PC-3 (cell line): ENCODE results near the gene NDC80. TPM values are rescaled to one million over a fixed set of nuclear protein-coding genes. Genes with fewer than 3 reads are reported as not detected.
A peak's percentile ranks its signal among the peaks of the same experiment; 100 is the strongest.
"Not testable (repeated sequence)": the region's sequence is repeated elsewhere in the genome, so short reads cannot be mapped to it uniquely, and the experiment has no call there.

Experiments
- ATAC-seq: fragments of 200-7000 bp; cut with Tn5 transposase; 2 replicates; pipeline ENCODE4 v1.9.1; 2020; ENCODE audit warnings: mild to moderate bottlenecking, moderate library complexity
- Bru-seq: library from RNA; stranded (reverse); fragments of 400-500 nt; gene quantifications from one replicate; lab custom pipeline; 2021; lab: Mats Ljungman, UMichigan
- BruChase-seq, 2 experiments: library from RNA; stranded (reverse); fragments of 400-500 nt; gene quantifications; one replicate each; lab custom pipeline; 2021; lab: Mats Ljungman, UMichigan
- BruUV-seq: library from RNA; stranded (reverse); fragments of 400-500 nt; replicated peaks from 2 replicates; lab custom pipeline; 2021; lab: Mats Ljungman, UMichigan
- CTCF ChIA-PET: fragments of 300-600 bp; sonication (Branson Sonifier 250); formaldehyde crosslinking; loops from one replicate; lab custom pipeline; 2022; ENCODE audit warnings: antibody characterized with exemption; lab: Charles Lee
- POLR2A ChIA-PET: fragments of 300-600 bp; sonication (Branson Sonifier 250); formaldehyde crosslinking; loops from one replicate; lab custom pipeline; 2022; ENCODE audit warnings: antibody characterized with exemption; ENCODE audit not compliant: unreplicated experiment; lab: Charles Lee
- DNase-seq: peaks from one replicate; pipeline ENCODE4 v3.0.0-alpha.2; 2015
- H2AFZ ChIP-seq: fragments of 300-600 bp; sonication (generic); 2 replicates; pipeline ENCODE4 v1.6.0; 2016; ENCODE audit warnings: antibody characterized with exemption, low read length
- H3F3A ChIP-seq: fragments of 300-600 bp; sonication (generic); one replicate; pipeline ENCODE4 v1.6.0; 2017; ENCODE audit warnings: antibody characterized with exemption, low read length, control low read depth, mild to moderate bottlenecking; ENCODE audit not compliant: unreplicated experiment
- H3K27ac ChIP-seq: fragments of 300-600 bp; sonication (generic); 2 replicates; pipeline ENCODE4 v1.5.1; 2016; ENCODE audit warnings: mild to moderate bottlenecking, low read length
- H3K27me3 ChIP-seq: fragments of 300-600 bp; sonication (generic); 2 replicates; pipeline ENCODE4 v1.6.1; 2016; ENCODE audit warnings: low read length, mixed read lengths
- H3K36me3 ChIP-seq: fragments of 300-600 bp; sonication (generic); 2 replicates; pipeline ENCODE4 v1.6.1; 2016; ENCODE audit warnings: low read depth, mixed run types, low read length, mixed read lengths
- H3K4me1 ChIP-seq: fragments of 300-600 bp; sonication (generic); 2 replicates; pipeline ENCODE4 v1.5.1; 2016; ENCODE audit warnings: low read length; ENCODE audit not compliant: insufficient read depth
- H3K4me2 ChIP-seq: fragments of 300-600 bp; sonication (generic); 2 replicates; pipeline ENCODE4 v1.6.0; 2016; ENCODE audit warnings: low read length
- H3K4me3 ChIP-seq: fragments of 300-600 bp; sonication (generic); 2 replicates; pipeline ENCODE4 v1.5.1; 2016; ENCODE audit warnings: mild to moderate bottlenecking, low read length, mixed read lengths
- H3K79me2 ChIP-seq: fragments of 300-600 bp; sonication (generic); 2 replicates; pipeline ENCODE4 v1.6.1; 2017; ENCODE audit warnings: low read length, mixed read lengths
- H3K9ac ChIP-seq: fragments of 300-600 bp; sonication (generic); 2 replicates; pipeline ENCODE4 v1.6.0; 2016; ENCODE audit warnings: mild to moderate bottlenecking, low read length
- H3K9me2 ChIP-seq: fragments of 300-600 bp; sonication (generic); replicated peaks from 2 replicates; pipeline ENCODE4 v1.6.1; 2016; ENCODE audit warnings: mixed run types, low read length, mixed read lengths
- H3K9me3 ChIP-seq: fragments of 300-600 bp; sonication (generic); 2 replicates; pipeline ENCODE4 v1.6.1; 2016; ENCODE audit warnings: low read length, mixed read lengths
- H4K20me1 ChIP-seq: fragments of 300-600 bp; sonication (generic); 2 replicates; pipeline ENCODE4 v1.6.1; 2016; ENCODE audit warnings: low read length, mixed read lengths
- EZH2 ChIP-seq: fragments of 300-600 bp; sonication (generic); IDR thresholded peaks from one replicate; pipeline ENCODE4 v1.6.1; 2017; ENCODE audit warnings: antibody characterized with exemption, mild to moderate bottlenecking, low read length; ENCODE audit not compliant: unreplicated experiment
- EZH2phosphoT487 ChIP-seq: fragments of 300-600 bp; sonication (generic); IDR thresholded peaks from 2 replicates; pipeline ENCODE4 v1.6.1; 2018; ENCODE audit warnings: mild to moderate bottlenecking, antibody characterized with exemption, low read length, borderline replicate concordance
- intact Hi-C: fragments of 100-400 bp; cut with micrococcal nuclease; formaldehyde crosslinking; loops from 2 replicates; pipeline ENCODE4 v1.9.0; 2023
- long read RNA-seq: library from polyadenylated mRNA; unstranded; transcript quantifications from one replicate; pipeline ENCODE4 v2.0.0, GENCODE V29; 2021; ENCODE audit not compliant: unreplicated experiment
- total RNA-seq: library from RNA; depleted of rRNA; stranded (reverse); fragments of >200 nt; gene quantifications from 2 replicates; pipeline ENCODE4 v1.2.3, GENCODE V29; 2014; rRNA removed
- TF ChIP-seq, protein P1 (sequence below): fragments of 300-600 bp; sonication (generic); conservative IDR thresholded peaks from 2 replicates; pipeline ENCODE4 v1.5.1; 2017; ENCODE audit warnings: antibody characterized with exemption, low read depth, mild to moderate bottlenecking, low read length

Gene NDC80
- total RNA-seq, result 26.0 and 53.4 TPM in 2 replicates
- Bru-seq, nascent RNA, result percentile 82 among the genes with signal in this experiment
- BruChase-seq, experiment 1, labeled RNA remaining after a 6-hour chase, result percentile 62 among the genes with signal in this experiment
- BruChase-seq, experiment 2, labeled RNA remaining after a 2-hour chase, result percentile 48 among the genes with signal in this experiment
- long read RNA-seq, transcript NDC80-201 (17 exons, 2,172 nt), result major isoform, 8 of 12 reads
- long read RNA-seq, partial matches to known transcripts, result 2 of 12 reads
- long read RNA-seq, other reads (novel, unspliced or antisense), result 2 of 12 reads

DNA sequence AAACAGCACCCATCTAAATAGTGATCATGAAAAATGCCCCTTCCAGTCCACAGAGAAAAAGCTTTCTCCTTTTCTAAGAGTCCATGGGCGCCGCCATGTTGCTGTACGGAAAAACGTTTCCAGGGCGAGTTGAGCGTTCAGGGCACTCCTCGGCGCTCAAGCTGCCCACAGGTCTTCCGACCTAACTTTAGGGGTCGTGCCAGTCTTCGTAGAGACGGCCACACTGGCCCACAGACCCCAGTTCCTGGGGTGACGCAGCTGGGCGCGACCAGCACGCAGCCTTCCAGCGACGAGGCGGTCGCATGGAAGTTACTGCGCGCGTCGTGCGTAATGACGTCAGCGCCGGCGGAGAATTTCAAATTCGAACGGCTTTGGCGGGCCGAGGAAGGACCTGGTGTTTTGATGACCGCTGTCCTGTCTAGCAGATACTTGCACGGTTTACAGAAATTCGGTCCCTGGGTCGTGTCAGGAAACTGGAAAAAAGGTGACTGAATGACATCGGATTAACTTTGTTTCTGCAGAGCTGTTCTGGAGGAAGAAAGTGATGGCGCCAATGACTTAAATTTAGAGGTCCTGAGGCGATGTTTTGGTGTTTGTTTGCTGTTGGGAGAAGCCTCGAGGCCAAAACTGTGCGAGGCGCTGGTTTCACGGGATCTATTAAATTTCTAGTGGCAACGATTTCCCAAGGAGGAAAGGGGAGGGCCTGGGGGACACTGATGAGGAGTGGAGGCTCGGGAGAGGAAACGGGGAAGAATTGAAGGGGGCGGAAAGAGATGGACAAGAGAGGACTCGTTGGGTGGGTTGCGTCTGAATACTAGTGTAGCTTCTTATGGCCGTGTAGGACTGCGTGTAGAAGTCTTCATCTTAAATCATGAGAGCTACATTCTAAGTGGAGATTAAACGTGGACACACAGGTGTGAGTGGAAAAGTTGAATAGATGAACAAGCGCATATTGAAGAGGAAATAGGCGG is at the start of gene NDC80, which contains the start of gene METTL4:
Gene NDC80, plus strand, starts transcription at position 358 of the 971 bp plus-strand sequence. CDS start 1,429 bp downstream, outside the sequence.
Gene METTL4, minus strand, starts transcription at position 306 of the 971 bp plus-strand sequence. CDS start 4,289 bp downstream, outside the sequence.
- peak within 1 kb of the TSS; percentile 97 for H3K4me3 ChIP-seq
- POLR2A ChIA-PET, result interaction anchor here (0.6 to 0.9 kb wide), 3 partner anchors 84 to 194 kb away, joined by 3 read pairs; partner anchors contain the start of gene SMCHD1
- H3K9me3 ChIP-seq, result no peaks in the 10 kb centered on the region
- peaks cover 80% of the 10 kb centered on the region for H3K79me2 ChIP-seq
- H3K36me3 ChIP-seq, result peaks cover 20% of the 10 kb centered on the region
- TSS peak; percentile 60 for BruUV-seq
- H2AFZ ChIP-seq, result peak within 1 kb of the TSS; percentile 99
- H3K9me2 ChIP-seq, result no peaks in the 10 kb centered on the region
- peaks cover 15% of the 10 kb centered on the region for H3K4me1 ChIP-seq
- H3K4me2 ChIP-seq, result peak within 1 kb of the TSS; percentile 81
- peak; percentile 76 for ATAC-seq
- peak within 1 kb of the TSS; percentile 94 for H3K9ac ChIP-seq
- peak within 1 kb of the TSS; percentile 90 for H3K27ac ChIP-seq
- H3K27me3 ChIP-seq, result no peaks in the 10 kb centered on the region
- CTCF ChIA-PET, result interaction anchor here (0.6 kb wide), 1 partner anchor 194 kb away, joined by 3 read pairs; no protein-coding TSS in a partner anchor
- intact Hi-C loops, result loop anchor here (1.0 to 5.0 kb wide), 3 partner anchors 36 to 87 kb away; no protein-coding TSS in a partner anchor
- DNase-seq, result peak; percentile 94
- no peaks in the 10 kb centered on the region for H3F3A ChIP-seq
- TF ChIP-seq EZH2 (no peak), EZH2phosphoT487 (no peak)
- TF ChIP-seq, protein P1, sequence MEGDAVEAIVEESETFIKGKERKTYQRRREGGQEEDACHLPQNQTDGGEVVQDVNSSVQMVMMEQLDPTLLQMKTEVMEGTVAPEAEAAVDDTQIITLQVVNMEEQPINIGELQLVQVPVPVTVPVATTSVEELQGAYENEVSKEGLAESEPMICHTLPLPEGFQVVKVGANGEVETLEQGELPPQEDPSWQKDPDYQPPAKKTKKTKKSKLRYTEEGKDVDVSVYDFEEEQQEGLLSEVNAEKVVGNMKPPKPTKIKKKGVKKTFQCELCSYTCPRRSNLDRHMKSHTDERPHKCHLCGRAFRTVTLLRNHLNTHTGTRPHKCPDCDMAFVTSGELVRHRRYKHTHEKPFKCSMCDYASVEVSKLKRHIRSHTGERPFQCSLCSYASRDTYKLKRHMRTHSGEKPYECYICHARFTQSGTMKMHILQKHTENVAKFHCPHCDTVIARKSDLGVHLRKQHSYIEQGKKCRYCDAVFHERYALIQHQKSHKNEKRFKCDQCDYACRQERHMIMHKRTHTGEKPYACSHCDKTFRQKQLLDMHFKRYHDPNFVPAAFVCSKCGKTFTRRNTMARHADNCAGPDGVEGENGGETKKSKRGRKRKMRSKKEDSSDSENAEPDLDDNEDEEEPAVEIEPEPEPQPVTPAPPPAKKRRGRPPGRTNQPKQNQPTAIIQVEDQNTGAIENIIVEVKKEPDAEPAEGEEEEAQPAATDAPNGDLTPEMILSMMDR, result no peak
- H4K20me1 ChIP-seq, result no peaks in the 10 kb centered on the region

DNA sequence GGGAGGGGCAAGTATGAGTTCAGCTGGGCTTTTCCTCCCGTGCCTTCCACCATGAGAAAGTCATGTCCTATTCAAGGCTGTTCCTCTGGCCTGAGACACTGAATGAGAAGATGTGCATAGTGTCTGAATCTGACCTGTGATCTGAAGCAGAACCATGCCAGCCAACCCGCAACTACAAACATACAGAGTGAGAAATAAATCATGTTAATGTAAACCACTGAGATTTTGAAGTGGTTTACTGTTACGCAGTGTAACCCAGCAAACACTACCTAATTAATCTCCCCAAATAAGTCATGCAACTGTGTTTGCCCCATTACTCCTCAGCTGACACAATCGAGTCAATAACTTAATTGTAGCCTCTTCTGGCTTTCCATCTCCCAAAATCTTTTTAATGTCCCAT is 49.2 kb upstream of the NDC80 start:
- H3K4me3 ChIP-seq, result no peak overlapping the region
- DNase-seq (no peak), ATAC-seq (no peak)
- H3K27me3 ChIP-seq, result no peaks in the 10 kb centered on the region
- no peaks in the 10 kb centered on the region for H3K79me2 ChIP-seq
- no TSS peak for BruUV-seq
- intact Hi-C loops, result no loop called here
- H4K20me1 ChIP-seq, result no peaks in the 10 kb centered on the region
- H3K9me2 ChIP-seq, result no peaks in the 10 kb centered on the region
- H3K27ac ChIP-seq, result no peak overlapping the region
- no peak overlapping the region for H3K9ac ChIP-seq
- H3K4me1 ChIP-seq, result no peaks in the 10 kb centered on the region
- H3F3A ChIP-seq, result no peaks in the 10 kb centered on the region
- H3K9me3 ChIP-seq, result no peaks in the 10 kb centered on the region
- no peak overlapping the region for H2AFZ ChIP-seq
- TF ChIP-seq, protein P1, result no peak
- TF ChIP-seq EZH2, result no peak
- no peak for TF ChIP-seq EZH2phosphoT487
- H3K36me3 ChIP-seq, result no peaks in the 10 kb centered on the region
- ChIA-PET CTCF (no interaction called here), POLR2A (no interaction called here)
- H3K4me2 ChIP-seq, result no peak overlapping the region

DNA sequence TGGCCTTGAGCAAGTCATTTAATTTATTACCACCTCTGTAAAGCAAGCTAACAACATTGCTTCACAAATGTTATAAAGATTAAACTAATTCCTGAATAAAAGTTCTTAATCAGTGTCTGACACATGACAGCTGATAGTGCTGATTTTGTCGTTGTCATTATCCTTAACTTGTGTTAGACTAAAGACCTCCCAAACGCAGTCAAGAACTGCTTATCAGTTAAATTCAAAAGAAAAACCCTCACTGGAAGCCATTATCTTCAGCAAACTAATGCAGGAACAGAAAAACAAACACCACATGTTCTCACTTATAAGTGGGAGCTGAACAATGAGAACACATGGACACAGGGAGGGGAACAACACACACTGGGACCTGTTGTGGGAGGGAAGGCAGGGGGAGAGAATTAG is 46.6 kb upstream of the NDC80 start:
- H3K9me3 ChIP-seq, ATAC-seq, DNase-seq, H3K4me2 ChIP-seq, H3K4me1 ChIP-seq, H4K20me1 ChIP-seq, H3K9me2 ChIP-seq, H3K27me3 ChIP-seq, POLR2A ChIA-PET, H3K27ac ChIP-seq, H3K79me2 ChIP-seq, BruUV-seq, H3K4me3 ChIP-seq, H3K9ac ChIP-seq, CTCF ChIA-PET, intact Hi-C loops, H3F3A ChIP-seq, H3K36me3 ChIP-seq: not testable (repeated sequence)
- H2AFZ ChIP-seq, result 0 out of 2 replicates have a peak overlapping the region, but pooled peaks have one; percentile 11
